Thoracic aorta (tissue), 2 donors: ENCODE measurements around the gene SLC2A11. TPM values are rescaled to one million over a fixed set of nuclear protein-coding genes. Genes with fewer than 3 reads are reported as not detected.
"Not testable (repeated sequence)": the region's sequence is repeated elsewhere in the genome, so short reads cannot be mapped to it uniquely, and the experiment has no call there.

Source experiments
- ATAC-seq: fragments of 150-250 bp; one replicate; pipeline ENCODE4 v1.8.0; 2017; ENCODE audit warnings: low read depth; ENCODE audit not compliant: insufficient number of reproducible peaks, low FRiP score
- DNase-seq: peaks from one replicate; pipeline ENCODE4 v3.0.0-alpha.2; 2020; ENCODE audit warnings: low spot score
- H3K27ac ChIP-seq, 2 donors: fragments of 200-600 bp; sonication (generic); 1 replicate in 1 of 2; 2 replicates in 1 of 2; pipeline ENCODE4 v1.5.1; 2016; ENCODE audit warnings: mild to moderate bottlenecking in 2 of 2, moderate library complexity in 2 of 2
- H3K27me3 ChIP-seq: fragments of 200-600 bp; sonication (generic); replicated peaks from 2 replicates; pipeline ENCODE4 v1.6.0; 2016; ENCODE audit warnings: mild to moderate bottlenecking; ENCODE audit not compliant: insufficient read depth
- H3K36me3 ChIP-seq: fragments of 200-600 bp; sonication (generic); one replicate; pipeline ENCODE4 v1.5.1; 2016
- H3K4me1 ChIP-seq, 2 donors: fragments of 200-600 bp; sonication (generic); 1 replicate in 1 of 2; 2 replicates in 1 of 2; pipeline versions ENCODE4 v1.5.1 to v1.6.0; 2016; ENCODE audit warnings: low read depth in 2 of 2, mild to moderate bottlenecking in 1 of 2; ENCODE audit not compliant: control insufficient read depth in 1 of 2
- H3K4me3 ChIP-seq: fragments of 200-600 bp; sonication (generic); 2 replicates; pipeline ENCODE4 v1.5.1; 2016; ENCODE audit warnings: mild to moderate bottlenecking
- H3K9me3 ChIP-seq: fragments of 200-600 bp; sonication (generic); 2 replicates; pipeline ENCODE4 v1.5.1; 2016
- CTCF ChIP-seq: fragments of 200-600 bp; sonication (generic); IDR thresholded peaks from one replicate; pipeline ENCODE4 v1.5.1; 2019; ENCODE audit warnings: antibody characterized with exemption
- total RNA-seq, 2 donors: library from RNA; depleted of rRNA; stranded (reverse); fragments of >200 nt; gene quantifications; one replicate each; pipeline versions ENCODE4 v1.1.0 to v1.2.3, GENCODE V29; 2016

The SLC2A11 gene
- total RNA-seq, 2 donors from 2014 or later: 9.2 to 25.5 TPM

GRCh38 chr22:23896523-23897186, 39.0 kb downstream of the SLC2A11 start:
- ATAC-seq (no peak), DNase-seq (no peak)
- Histone ChIP-seq H3K4me3 (no peak overlapping the region), H3K27ac (no peak overlapping the region), H3K4me1 (peaks cover 6 to 19% of the 10 kb centered on the region in 2 donors), H3K36me3 (peaks cover 3% of the 10 kb centered on the region), H3K27me3 (no peaks in the 10 kb centered on the region), H3K9me3 (no peaks in the 10 kb centered on the region)
- TF ChIP-seq CTCF: no peak

- DNase-seq: no peak
- H3K27me3 ChIP-seq: no peaks in the 10 kb centered on the region
Observed at GRCh38 chr22:23897320-23897719, 39.6 kb downstream of the SLC2A11 start.

GRCh38 chr22:23898006-23898974, 40.6 kb downstream of the SLC2A11 start:
- TF ChIP-seq CTCF: no peak
- peaks cover 3% of the 10 kb centered on the region for H3K36me3 ChIP-seq
- no peak overlapping the region for H3K4me3 ChIP-seq
- no peaks in the 10 kb centered on the region for H3K9me3 ChIP-seq
- no peaks in the 10 kb centered on the region for H3K27me3 ChIP-seq
- H3K27ac ChIP-seq: no peak overlapping the region
- DNase-seq (no peak), ATAC-seq (no peak)
- H3K4me1 ChIP-seq: peaks cover 6 to 19% of the 10 kb centered on the region in 2 donors

More at GRCh38 chr22:23897320-23897719, 39.6 kb downstream of the SLC2A11 start:
- Histone ChIP-seq H3K9me3 (no peaks in the 10 kb centered on the region), H3K36me3 (peaks cover 3% of the 10 kb centered on the region), H3K27ac (no peak overlapping the region), H3K4me1 (peaks cover 6 to 19% of the 10 kb centered on the region in 2 donors), H3K4me3 (no peak overlapping the region)
- no peak for ATAC-seq
- no peak for TF ChIP-seq CTCF

DNA sequence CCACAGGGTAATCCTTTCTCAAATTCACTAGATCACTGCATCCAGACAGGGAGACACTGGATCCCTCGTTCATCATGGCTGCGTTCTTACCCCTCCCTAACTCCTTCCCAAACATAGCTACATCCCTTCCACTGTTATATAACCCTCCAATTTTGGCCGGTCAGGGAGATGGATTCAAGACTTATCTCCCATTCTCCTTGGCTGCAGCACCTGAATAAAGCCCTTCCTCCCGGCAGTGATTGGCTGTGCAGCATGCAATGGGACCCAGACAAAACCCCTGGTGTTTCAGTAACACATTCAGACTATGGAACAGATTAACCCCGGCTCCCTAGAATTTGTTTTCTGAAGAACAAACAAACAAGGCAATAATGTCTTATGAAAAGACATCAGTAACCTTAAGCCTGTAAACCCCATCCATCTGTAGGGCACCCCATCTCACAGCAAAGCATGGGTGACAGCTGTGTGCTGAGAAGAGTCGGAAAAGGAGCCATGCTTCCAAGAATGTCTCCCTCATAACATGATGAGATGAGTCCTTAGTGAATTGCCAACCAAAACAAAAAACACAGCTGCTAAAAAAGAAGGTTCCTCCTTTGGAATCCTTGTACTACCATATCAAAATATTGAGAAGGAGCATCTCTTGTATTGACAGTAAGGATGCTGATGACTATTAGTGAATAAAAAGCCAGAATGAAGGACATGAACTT, 41.5 kb downstream of the SLC2A11 start:
- Histone ChIP-seq H3K27ac (no peak overlapping the region), H3K36me3 (peaks cover 3% of the 10 kb centered on the region), H3K4me3 (no peak overlapping the region), H3K4me1 (peaks cover 6 to 14% of the 10 kb centered on the region in 2 donors), H3K9me3 (no peaks in the 10 kb centered on the region), H3K27me3 (no peaks in the 10 kb centered on the region)
- TF ChIP-seq CTCF: no peak
- DNase-seq (no peak), ATAC-seq (no peak)

DNA sequence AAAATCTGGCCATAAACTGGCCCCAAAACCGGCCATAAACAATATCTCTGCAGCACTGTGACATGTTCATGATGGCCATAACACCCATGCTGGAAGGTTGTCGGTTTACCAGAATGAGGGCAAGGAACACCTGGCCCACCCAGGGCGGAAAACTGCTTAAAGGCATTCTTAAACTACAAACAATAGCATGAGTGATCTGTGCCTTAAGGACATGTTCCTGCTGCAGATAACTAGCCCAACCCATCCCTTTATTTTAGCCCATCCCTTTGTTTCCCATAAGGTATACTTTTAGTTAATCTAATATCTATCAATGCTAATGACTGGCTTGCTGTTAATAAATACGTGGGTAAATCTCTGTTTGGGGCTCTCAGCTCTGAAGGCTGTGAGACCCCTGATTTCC, 42.6 kb downstream of the SLC2A11 start:
- H3K4me1 ChIP-seq: peaks cover 6 to 10% of the 10 kb centered on the region in 2 donors
- not testable (repeated sequence) for H3K36me3 ChIP-seq, H3K27me3 ChIP-seq, ATAC-seq, DNase-seq, H3K9me3 ChIP-seq, H3K27ac ChIP-seq, H3K4me3 ChIP-seq
